AG09319 (cell line): Measurements from ENCODE around the gene DGAT2.

ENCODE experiments used
- DNase-seq: peaks from one replicate; pipeline ENCODE4 v3.0.0-alpha.2; 2010; ENCODE audit warnings: low read depth; ENCODE audit errors: extremely low read depth
- CTCF ChIP-seq: IDR thresholded peaks from 2 replicates; pipeline ENCODE4 v1.5.1; 2011; ENCODE audit warnings: low read depth, mild to moderate bottlenecking, inconsistent platforms, low read length, moderate library complexity

Gene DGAT2

DNA sequence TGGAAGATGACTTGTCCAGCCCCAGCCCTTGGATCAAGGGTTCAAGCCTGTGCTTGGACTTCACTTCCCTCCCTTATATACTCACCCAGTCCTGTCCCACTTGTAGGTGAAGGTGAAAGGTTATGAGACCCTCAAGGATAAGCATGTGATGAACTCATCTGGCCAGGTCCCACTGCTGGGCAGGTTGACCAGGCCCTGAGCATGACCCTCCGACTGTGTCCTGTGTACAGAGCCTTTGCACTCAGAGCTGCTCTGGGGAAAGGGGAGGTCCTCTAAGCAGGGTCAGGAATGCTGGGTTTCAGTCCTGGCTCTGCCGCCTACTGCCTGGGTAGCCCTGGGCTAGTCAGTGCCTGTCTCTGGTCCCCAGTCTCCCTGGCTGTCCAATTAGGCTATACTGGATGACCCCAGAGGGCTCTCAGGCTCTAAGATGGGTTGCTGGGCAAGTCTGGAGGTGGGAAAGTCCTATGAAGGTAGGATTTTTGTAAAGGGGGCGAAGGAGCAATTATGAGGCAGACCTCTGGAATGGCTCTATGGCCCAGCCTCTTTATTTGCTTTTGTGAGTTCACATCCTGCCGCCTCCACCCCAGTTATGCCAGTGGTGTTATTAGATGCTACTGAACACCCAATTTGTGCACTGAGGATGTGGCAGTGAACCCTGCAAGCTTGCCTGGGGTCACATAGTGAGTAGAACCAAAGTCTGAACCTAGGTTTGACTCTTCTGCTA lies 14.1 kb downstream of the DGAT2 start:
- TF ChIP-seq CTCF, result no peak
- DNase-seq, result no peak

- no peak for TF ChIP-seq CTCF
- DNase-seq, result no peak
Measured at GRCh38 chr11:75783416-75784084, 15.0 kb downstream of the DGAT2 start.

GRCh38 chr11:75784085-75784478 lies 15.5 kb downstream of the DGAT2 start:
- no peak for DNase-seq

DNA sequence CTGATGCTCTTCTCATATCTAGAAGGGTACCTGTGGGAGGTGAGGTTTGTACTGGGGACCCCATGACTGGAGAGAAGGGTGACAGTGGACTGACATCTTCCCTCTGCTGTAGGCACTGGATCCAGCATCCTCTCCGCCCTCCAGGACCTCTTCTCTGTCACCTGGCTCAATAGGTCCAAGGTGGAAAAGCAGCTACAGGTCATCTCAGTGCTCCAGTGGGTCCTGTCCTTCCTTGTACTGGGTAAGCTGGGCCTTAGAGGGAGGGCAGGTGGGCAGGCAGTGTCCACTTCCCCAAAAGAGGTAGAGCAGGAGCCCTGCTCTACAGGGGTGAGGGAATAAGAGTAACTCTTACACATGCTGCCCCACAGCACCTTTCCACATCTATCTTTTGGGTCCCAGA lies 15.9 kb downstream of the DGAT2 start:
- TF ChIP-seq CTCF, result no peak
- DNase-seq, result no peak

More at GRCh38 chr11:75784085-75784478, 15.5 kb downstream of the DGAT2 start:
- TF ChIP-seq CTCF, result no peak

- DNase-seq, result no peak
- TF ChIP-seq CTCF, result no peak
Measured at GRCh38 chr11:75785187-75785586, 16.6 kb downstream of the DGAT2 start.

GRCh38 chr11:75786101-75786736 lies 17.6 kb downstream of the DGAT2 start:
- no peak for DNase-seq
- TF ChIP-seq CTCF, result no peak

GRCh38 chr11:75789521-75789920 lies 20.9 kb downstream of the DGAT2 start:
- TF ChIP-seq CTCF, result no peak

More at GRCh38 chr11:75789521-75789920, 20.9 kb downstream of the DGAT2 start:
- no peak for DNase-seq
